Panc1 (cell line): ENCODE results near the gene TECR. TPM values are rescaled to one million over a fixed set of nuclear protein-coding genes. Genes with fewer than 3 reads are reported as not detected.
"Not testable (repeated sequence)": the region's sequence is repeated elsewhere in the genome, so short reads cannot be mapped to it uniquely, and the experiment has no call there.

Source experiments
- ATAC-seq: fragments of 200-7000 bp; cut with Tn5 transposase; 2 replicates; pipeline ENCODE4 v1.9.1; 2020; ENCODE audit warnings: mild to moderate bottlenecking, moderate library complexity
- BruUV-seq: library from RNA; stranded (reverse); fragments of 400-500 nt; replicated peaks from 2 replicates; lab custom pipeline; 2021; lab: Mats Ljungman, UMichigan
- CTCF ChIA-PET: fragments of 300-600 bp; sonication (Branson Sonifier 250); formaldehyde crosslinking; loops from one replicate; lab custom pipeline; 2022; ENCODE audit warnings: antibody characterized with exemption; lab: Charles Lee
- POLR2A ChIA-PET: fragments of 300-600 bp; sonication (Branson Sonifier 250); formaldehyde crosslinking; loops from one replicate; lab custom pipeline; 2022; ENCODE audit warnings: antibody characterized with exemption; lab: Charles Lee
- DNase-seq: peaks from one replicate; pipeline ENCODE4 v3.0.0-alpha.2; 2010; ENCODE audit warnings: low read depth, low spot score
- H3K27ac ChIP-seq: 2 replicates; pipeline ENCODE4 v1.5.1; 2011; ENCODE audit warnings: mild to moderate bottlenecking, low read length, inconsistent platforms
- H3K27me3 ChIP-seq: fragments of 200-500 bp; sonication (Bioruptor generic); 2 replicates; pipeline ENCODE4 v1.6.0; 2014; ENCODE audit warnings: low read length, inconsistent platforms; ENCODE audit not compliant: control insufficient read depth, insufficient read depth
- H3K36me3 ChIP-seq: fragments of 200-500 bp; sonication (Bioruptor generic); 2 replicates; pipeline ENCODE4 v1.5.1; 2014; ENCODE audit warnings: inconsistent platforms, mild to moderate bottlenecking, low read length, moderate library complexity; ENCODE audit not compliant: control insufficient read depth, insufficient read depth
- H3K4me1 ChIP-seq: 2 replicates; pipeline ENCODE4 v1.5.1; 2011; ENCODE audit warnings: inconsistent platforms, mild to moderate bottlenecking, low read length, moderate library complexity; ENCODE audit not compliant: control insufficient read depth, insufficient read depth
- H3K4me3 ChIP-seq, 2 experiments: 2 replicates each; pipeline ENCODE4 v1.5.1; 2011 to 2012; ENCODE audit warnings: low read depth in 2 of 2, low read length in 2 of 2, mild to moderate bottlenecking in 2 of 2, inconsistent platforms in 1 of 2, moderate library complexity in 1 of 2
- H3K9me3 ChIP-seq: fragments of 200-500 bp; sonication (Bioruptor generic); 2 replicates; pipeline ENCODE4 v1.5.1; 2014; ENCODE audit warnings: low read depth, mild to moderate bottlenecking, inconsistent platforms, low read length, moderate library complexity; ENCODE audit not compliant: control insufficient read depth, insufficient read depth
- POLR2AphosphoS5 ChIP-seq: IDR thresholded peaks from 2 replicates; pipeline ENCODE4 v1.6.1; 2012; ENCODE audit warnings: mild to moderate bottlenecking, low read depth, low read length, moderate library complexity
- SIN3A ChIP-seq: IDR thresholded peaks from 2 replicates; pipeline ENCODE4 v1.6.1; 2012; ENCODE audit warnings: low read depth, mild to moderate bottlenecking, low read length, moderate library complexity, borderline replicate concordance; ENCODE audit not compliant: insufficient read depth
- TCF7L2 ChIP-seq: IDR thresholded peaks from 2 replicates; pipeline ENCODE4 v1.6.1; 2011; ENCODE audit warnings: mild to moderate bottlenecking, low read depth, low read length, inconsistent platforms
- in situ Hi-C: cut with HindIII; loops from 2 replicates; pipeline ENCODE4 v1.10.0; 2016; ENCODE audit warnings: low sequenced_read_pairs, low pct_unique_long_range_greater_than_20kb
- intact Hi-C: fragments of 100-400 bp; cut with micrococcal nuclease; formaldehyde crosslinking; loops from one replicate; pipeline ENCODE4 v1.10.0; 2022; ENCODE audit not compliant: unreplicated experiment
- total RNA-seq: library from RNA; stranded (reverse); gene quantifications from one replicate; pipeline ENCODE4 v1.2.1, GENCODE V29; 2021; ENCODE audit not compliant: unreplicated experiment
- TF ChIP-seq, protein P1 (sequence below): fragments of 450-650 bp; IDR thresholded peaks from 2 replicates; pipeline ENCODE4 v1.5.1; 2017; ENCODE audit warnings: mild to moderate bottlenecking
- TF ChIP-seq, protein P2 (sequence below), 2 experiments: IDR thresholded peaks; 2 replicates each; pipeline ENCODE4 v1.6.1; 2011 to 2012; ENCODE audit warnings: low read depth in 2 of 2, control low read depth in 1 of 2, low read length in 1 of 2, mild to moderate bottlenecking in 1 of 2, moderate library complexity in 1 of 2; ENCODE audit not compliant: insufficient read depth in 1 of 2

The TECR gene
- total RNA-seq, 1 experiment from 2014 or later: 233 TPM

DNA sequence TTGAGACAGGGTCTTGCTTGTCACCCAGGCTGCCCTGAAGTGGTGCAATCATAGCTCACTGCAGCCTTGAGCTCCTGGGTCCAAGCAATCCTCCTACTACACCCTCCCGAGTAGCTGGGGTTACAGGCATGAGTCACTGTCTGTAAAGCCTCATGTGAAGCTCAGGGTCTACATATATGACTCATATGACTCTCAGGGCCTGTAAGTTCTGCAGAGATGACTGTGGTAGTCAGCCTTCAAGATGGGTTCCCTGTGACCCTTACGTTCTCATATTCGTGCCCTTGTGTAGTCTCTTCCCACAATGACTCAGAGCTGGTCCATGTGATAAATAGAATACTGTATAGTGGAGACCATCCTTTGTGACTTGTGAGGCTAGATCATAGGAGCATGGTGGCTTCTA lies 55.8 kb downstream of the TECR start:
- H3K9me3 ChIP-seq, CTCF ChIA-PET, in situ Hi-C loops, intact Hi-C loops, H3K36me3 ChIP-seq, POLR2A ChIA-PET, H3K4me1 ChIP-seq, ATAC-seq, BruUV-seq, H3K4me3 ChIP-seq, H3K27me3 ChIP-seq, DNase-seq, H3K27ac ChIP-seq: not testable (repeated sequence)

DNA sequence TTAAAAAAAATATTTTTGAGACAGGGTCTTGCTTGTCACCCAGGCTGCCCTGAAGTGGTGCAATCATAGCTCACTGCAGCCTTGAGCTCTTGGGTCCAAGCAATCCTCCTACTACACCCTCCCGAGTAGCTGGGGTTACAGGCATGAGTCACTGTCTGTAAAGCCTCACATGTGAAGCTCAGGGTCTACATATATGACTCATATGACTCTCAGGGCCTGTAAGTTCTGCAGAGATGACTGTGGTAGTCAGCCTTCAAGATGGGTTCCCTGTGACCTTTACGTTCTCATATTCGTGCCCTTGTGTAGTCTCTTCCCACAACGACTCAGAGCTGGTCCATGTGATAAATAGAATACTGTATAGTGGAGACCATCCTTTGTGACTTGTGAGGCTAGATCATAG lies 60.0 kb downstream of the TECR start:
- in situ Hi-C loops, H3K4me3 ChIP-seq, ATAC-seq, H3K9me3 ChIP-seq, CTCF ChIA-PET, H3K4me1 ChIP-seq, H3K36me3 ChIP-seq, DNase-seq, H3K27me3 ChIP-seq, H3K27ac ChIP-seq, BruUV-seq, intact Hi-C loops, POLR2A ChIA-PET: not testable (repeated sequence)

DNA sequence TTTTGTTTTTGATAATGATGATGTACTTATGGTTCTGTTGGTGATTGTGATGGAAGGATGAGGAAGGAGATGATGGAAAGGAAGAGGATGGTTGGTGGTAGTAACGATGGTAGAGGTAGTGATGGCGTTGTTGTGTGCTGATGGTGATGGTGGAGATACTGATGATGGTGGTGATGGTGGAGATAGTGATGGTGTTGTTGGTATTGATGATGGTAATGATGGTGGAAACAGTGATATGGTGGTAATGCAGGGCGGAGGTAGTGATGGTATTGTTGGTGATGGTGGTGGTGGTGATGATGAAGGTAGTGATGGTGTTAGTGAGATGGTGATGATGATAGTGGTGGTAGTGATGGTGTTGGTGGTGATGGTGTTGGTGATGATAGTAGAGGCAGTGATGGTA lies 66.2 kb downstream of the TECR start:
- Histone ChIP-seq H3K27me3 (no peaks in the 10 kb centered on the region), H3K4me1 (no peaks in the 10 kb centered on the region), H3K4me3 (no peak overlapping the region), H3K27ac (no peak overlapping the region), H3K36me3 (no peaks in the 10 kb centered on the region), H3K9me3 (no peaks in the 10 kb centered on the region)
- no peak for ATAC-seq
- in situ Hi-C loops: no loop called here
- BruUV-seq: no TSS peak
- ChIA-PET POLR2A (no interaction called here), CTCF (no interaction called here)
- TF ChIP-seq TCF7L2 (no peak), POLR2AphosphoS5 (no peak), SIN3A (no peak)
- TF ChIP-seq, protein P1, sequence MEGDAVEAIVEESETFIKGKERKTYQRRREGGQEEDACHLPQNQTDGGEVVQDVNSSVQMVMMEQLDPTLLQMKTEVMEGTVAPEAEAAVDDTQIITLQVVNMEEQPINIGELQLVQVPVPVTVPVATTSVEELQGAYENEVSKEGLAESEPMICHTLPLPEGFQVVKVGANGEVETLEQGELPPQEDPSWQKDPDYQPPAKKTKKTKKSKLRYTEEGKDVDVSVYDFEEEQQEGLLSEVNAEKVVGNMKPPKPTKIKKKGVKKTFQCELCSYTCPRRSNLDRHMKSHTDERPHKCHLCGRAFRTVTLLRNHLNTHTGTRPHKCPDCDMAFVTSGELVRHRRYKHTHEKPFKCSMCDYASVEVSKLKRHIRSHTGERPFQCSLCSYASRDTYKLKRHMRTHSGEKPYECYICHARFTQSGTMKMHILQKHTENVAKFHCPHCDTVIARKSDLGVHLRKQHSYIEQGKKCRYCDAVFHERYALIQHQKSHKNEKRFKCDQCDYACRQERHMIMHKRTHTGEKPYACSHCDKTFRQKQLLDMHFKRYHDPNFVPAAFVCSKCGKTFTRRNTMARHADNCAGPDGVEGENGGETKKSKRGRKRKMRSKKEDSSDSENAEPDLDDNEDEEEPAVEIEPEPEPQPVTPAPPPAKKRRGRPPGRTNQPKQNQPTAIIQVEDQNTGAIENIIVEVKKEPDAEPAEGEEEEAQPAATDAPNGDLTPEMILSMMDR: no peak
- TF ChIP-seq, protein P2, sequence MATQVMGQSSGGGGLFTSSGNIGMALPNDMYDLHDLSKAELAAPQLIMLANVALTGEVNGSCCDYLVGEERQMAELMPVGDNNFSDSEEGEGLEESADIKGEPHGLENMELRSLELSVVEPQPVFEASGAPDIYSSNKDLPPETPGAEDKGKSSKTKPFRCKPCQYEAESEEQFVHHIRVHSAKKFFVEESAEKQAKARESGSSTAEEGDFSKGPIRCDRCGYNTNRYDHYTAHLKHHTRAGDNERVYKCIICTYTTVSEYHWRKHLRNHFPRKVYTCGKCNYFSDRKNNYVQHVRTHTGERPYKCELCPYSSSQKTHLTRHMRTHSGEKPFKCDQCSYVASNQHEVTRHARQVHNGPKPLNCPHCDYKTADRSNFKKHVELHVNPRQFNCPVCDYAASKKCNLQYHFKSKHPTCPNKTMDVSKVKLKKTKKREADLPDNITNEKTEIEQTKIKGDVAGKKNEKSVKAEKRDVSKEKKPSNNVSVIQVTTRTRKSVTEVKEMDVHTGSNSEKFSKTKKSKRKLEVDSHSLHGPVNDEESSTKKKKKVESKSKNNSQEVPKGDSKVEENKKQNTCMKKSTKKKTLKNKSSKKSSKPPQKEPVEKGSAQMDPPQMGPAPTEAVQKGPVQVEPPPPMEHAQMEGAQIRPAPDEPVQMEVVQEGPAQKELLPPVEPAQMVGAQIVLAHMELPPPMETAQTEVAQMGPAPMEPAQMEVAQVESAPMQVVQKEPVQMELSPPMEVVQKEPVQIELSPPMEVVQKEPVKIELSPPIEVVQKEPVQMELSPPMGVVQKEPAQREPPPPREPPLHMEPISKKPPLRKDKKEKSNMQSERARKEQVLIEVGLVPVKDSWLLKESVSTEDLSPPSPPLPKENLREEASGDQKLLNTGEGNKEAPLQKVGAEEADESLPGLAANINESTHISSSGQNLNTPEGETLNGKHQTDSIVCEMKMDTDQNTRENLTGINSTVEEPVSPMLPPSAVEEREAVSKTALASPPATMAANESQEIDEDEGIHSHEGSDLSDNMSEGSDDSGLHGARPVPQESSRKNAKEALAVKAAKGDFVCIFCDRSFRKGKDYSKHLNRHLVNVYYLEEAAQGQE (IDR thresholded peaks at IDR 0.05; ENCODE audit: insufficient read depth in 1 of 2, low read depth in 2 of 2, low read length in 1 of 2): no peak
- intact Hi-C loops: no loop called here
- DNase-seq: no peak
